ENCODE results near the gene DAAM1. TPM values are rescaled to one million over a fixed set of nuclear protein-coding genes. Genes with fewer than 3 reads are reported as not detected.

Gene DAAM1
- total RNA-seq, 1 experiment from 2014 or later = 11.5 TPM

- ChIA-PET POLR2A (ENCODE audit: low non-redundant PET) (no interaction called here), CTCF (interaction anchor here (0.5 kb wide), 1 partner anchor 78 kb away, joined by 3 read pairs; no protein-coding TSS in a partner anchor)
- no peak overlapping the region for H3K27ac ChIP-seq (ENCODE audit: low read depth, low read length, poor library complexity, severe bottlenecking)
- no peaks in the 10 kb centered on the region for H3K4me1 ChIP-seq (ENCODE audit: insufficient read depth, low read length, poor library complexity, severe bottlenecking)
- no peaks in the 10 kb centered on the region for H3K27me3 ChIP-seq (replicated peaks; ENCODE audit: insufficient read depth, low read depth, low read length, poor library complexity)
- no peak overlapping the region for H3K4me3 ChIP-seq (ENCODE audit: low read depth, low read length, poor library complexity, severe bottlenecking)
- BruUV-seq (replicated peaks) = no TSS peak
- intact Hi-C loops (cut with micrococcal nuclease; ENCODE audit: unreplicated experiment) = no loop called here
- DNase-seq (ENCODE audit: low spot score) = no peak
- H3K9me3 ChIP-seq (ENCODE audit: low read depth, low read length, poor library complexity, severe bottlenecking) = no peaks in the 10 kb centered on the region
- TF ChIP-seq EZH2 (IDR thresholded peaks at IDR 0.05; ENCODE audit: borderline replicate concordance, low read depth, low read length, poor library complexity, severe bottlenecking) (no peak), CTCF (conservative IDR thresholded peaks at IDR 0.05; ENCODE audit: low read depth, low read length) (no peak)
- no peaks in the 10 kb centered on the region for H3K36me3 ChIP-seq (ENCODE audit: insufficient read depth, low read length, poor library complexity, severe bottlenecking)
These were observed 26.3 kb downstream of the DAAM1 start for GRCh38 chr14:59214702-59215302.

GRCh38 chr14:59215322-59215721, 26.9 kb downstream of the DAAM1 start:
- CTCF ChIA-PET = no interaction called here

GRCh38 chr14:59215757-59216156, 27.3 kb downstream of the DAAM1 start:
- ChIA-PET CTCF (no interaction called here), POLR2A (ENCODE audit: low non-redundant PET) (no interaction called here)
- no peaks in the 10 kb centered on the region for H3K36me3 ChIP-seq (ENCODE audit: insufficient read depth, low read length, poor library complexity, severe bottlenecking)
- BruUV-seq (replicated peaks) = no TSS peak
- H3K9me3 ChIP-seq (ENCODE audit: low read depth, low read length, poor library complexity, severe bottlenecking) = no peaks in the 10 kb centered on the region
- DNase-seq (ENCODE audit: low spot score) = no peak
- no peak for TF ChIP-seq CTCF (conservative IDR thresholded peaks at IDR 0.05; ENCODE audit: low read depth, low read length)
- no peak for TF ChIP-seq EZH2 (IDR thresholded peaks at IDR 0.05; ENCODE audit: borderline replicate concordance, low read depth, low read length, poor library complexity, severe bottlenecking)
- H3K27ac ChIP-seq (ENCODE audit: low read depth, low read length, poor library complexity, severe bottlenecking) = no peak overlapping the region
- H3K4me3 ChIP-seq (ENCODE audit: low read depth, low read length, poor library complexity, severe bottlenecking) = no peak overlapping the region
- intact Hi-C loops (cut with micrococcal nuclease; ENCODE audit: unreplicated experiment) = no loop called here
- no peaks in the 10 kb centered on the region for H3K27me3 ChIP-seq (replicated peaks; ENCODE audit: insufficient read depth, low read depth, low read length, poor library complexity)
- H3K4me1 ChIP-seq (ENCODE audit: insufficient read depth, low read length, poor library complexity, severe bottlenecking) = no peaks in the 10 kb centered on the region

More at GRCh38 chr14:59215322-59215721, 26.9 kb downstream of the DAAM1 start:
- intact Hi-C loops (cut with micrococcal nuclease; ENCODE audit: unreplicated experiment) = no loop called here
- POLR2A ChIA-PET (ENCODE audit: low non-redundant PET) = no interaction called here
- no peak for DNase-seq (ENCODE audit: low spot score)
- no TSS peak for BruUV-seq (replicated peaks)
- no peak overlapping the region for H3K4me3 ChIP-seq (ENCODE audit: low read depth, low read length, poor library complexity, severe bottlenecking)
- H3K27me3 ChIP-seq (replicated peaks; ENCODE audit: insufficient read depth, low read depth, low read length, poor library complexity) = no peaks in the 10 kb centered on the region
- H3K27ac ChIP-seq (ENCODE audit: low read depth, low read length, poor library complexity, severe bottlenecking) = no peak overlapping the region
- no peaks in the 10 kb centered on the region for H3K36me3 ChIP-seq (ENCODE audit: insufficient read depth, low read length, poor library complexity, severe bottlenecking)
- H3K4me1 ChIP-seq (ENCODE audit: insufficient read depth, low read length, poor library complexity, severe bottlenecking) = no peaks in the 10 kb centered on the region
- H3K9me3 ChIP-seq (ENCODE audit: low read depth, low read length, poor library complexity, severe bottlenecking) = no peaks in the 10 kb centered on the region
- no peak for TF ChIP-seq CTCF (conservative IDR thresholded peaks at IDR 0.05; ENCODE audit: low read depth, low read length)
- no peak for TF ChIP-seq EZH2 (IDR thresholded peaks at IDR 0.05; ENCODE audit: borderline replicate concordance, low read depth, low read length, poor library complexity, severe bottlenecking)
